Lung (tissue), 12 donors: Measurements from ENCODE around the gene ASGR2. TPM values are rescaled to one million over a fixed set of nuclear protein-coding genes. Genes with fewer than 3 reads are reported as not detected.

Source experiments
- ATAC-seq: fragments of 200-7000 bp; cut with Tn5 transposase; one replicate; pipeline ENCODE4 v1.9.1; 2020; ENCODE audit warnings: moderate number of reproducible peaks; ENCODE audit not compliant: insufficient read depth, low FRiP score
- DNase-seq, 3 donors: peaks; one replicate each; pipeline ENCODE4 v3.0.0-alpha.2; 2013 to 2017
- H3K27ac ChIP-seq, 2 donors: one replicate each; pipeline ENCODE4 v1.5.1; 2013; ENCODE audit warnings: mild to moderate bottlenecking in 2 of 2, moderate library complexity in 2 of 2, control low read depth in 1 of 2, inconsistent platforms in 1 of 2, low read depth in 1 of 2, low read length in 1 of 2
- H3K27me3 ChIP-seq, 3 donors: one replicate each; pipeline ENCODE4 v1.5.1; 2013; ENCODE audit warnings: low read length in 2 of 3; ENCODE audit not compliant: control insufficient read depth in 3 of 3, insufficient read depth in 3 of 3
- H3K36me3 ChIP-seq, 4 donors: one replicate each; pipeline ENCODE4 v1.5.1; 2013; ENCODE audit warnings: low read length in 4 of 4, mild to moderate bottlenecking in 1 of 4, moderate library complexity in 1 of 4; ENCODE audit not compliant: control insufficient read depth in 4 of 4, insufficient read depth in 4 of 4
- H3K4me1 ChIP-seq, 5 donors: one replicate each; pipeline ENCODE4 v1.5.1; 2013; ENCODE audit warnings: low read length in 5 of 5, mild to moderate bottlenecking in 2 of 5, moderate library complexity in 1 of 5; ENCODE audit not compliant: control insufficient read depth in 5 of 5, insufficient read depth in 5 of 5
- H3K4me3 ChIP-seq: one replicate; pipeline ENCODE4 v1.5.1; 2013; ENCODE audit warnings: mild to moderate bottlenecking, control low read depth, moderate library complexity
- H3K9ac ChIP-seq, 2 donors: one replicate each; pipeline ENCODE4 v1.5.1; 2013; ENCODE audit warnings: low read length in 2 of 2, control low read depth in 1 of 2; ENCODE audit not compliant: insufficient read depth in 1 of 2
- H3K9me3 ChIP-seq, 4 donors: one replicate each; pipeline ENCODE4 v1.5.1; 2013; ENCODE audit warnings: low read length in 3 of 4, mild to moderate bottlenecking in 1 of 4, moderate library complexity in 1 of 4; ENCODE audit not compliant: control insufficient read depth in 4 of 4, insufficient read depth in 3 of 4
- WGBS, 2 donors: extraction: QIAGEN DNeasy Blood & Tissue Kit; methylation state at CpG; one replicate each; pipeline ENCODE4 v1.1.7; 2013; 5-methylcytosine and 5-hydroxymethylcytosine counted together
- polyA plus RNA-seq, 2 donors: library from polyadenylated mRNA; stranded (reverse); fragments of 200-250 nt; gene quantifications; one replicate each; pipeline ENCODE4 v1.2.1, GENCODE V29; 2013
- total RNA-seq, 2 donors: library from RNA; depleted of rRNA in 1 of 2; stranded (reverse); fragments of >200 nt in 1 of 2; gene quantifications; one replicate each; pipeline ENCODE4 v1.2.1, GENCODE V29; 2014 to 2021
- TF ChIP-seq, protein P1 (sequence below): IDR thresholded peaks from 2 replicates; pipeline ENCODE4 v1.5.1; 2012; ENCODE audit warnings: mild to moderate bottlenecking; ENCODE audit errors: control extremely low read depth, extremely low read depth
- donor health status: control.
- donor health status: control.
- donor health status: Bipolar disorder and iron deficiency.
- donor health status: healthy.
- donor health status: DM: yes; HTN: yes; CAD: no.

The ASGR2 gene
- total and polyA plus RNA-seq, 4 donors: 1.6 to 12.0 (median 2.6) TPM

DNA sequence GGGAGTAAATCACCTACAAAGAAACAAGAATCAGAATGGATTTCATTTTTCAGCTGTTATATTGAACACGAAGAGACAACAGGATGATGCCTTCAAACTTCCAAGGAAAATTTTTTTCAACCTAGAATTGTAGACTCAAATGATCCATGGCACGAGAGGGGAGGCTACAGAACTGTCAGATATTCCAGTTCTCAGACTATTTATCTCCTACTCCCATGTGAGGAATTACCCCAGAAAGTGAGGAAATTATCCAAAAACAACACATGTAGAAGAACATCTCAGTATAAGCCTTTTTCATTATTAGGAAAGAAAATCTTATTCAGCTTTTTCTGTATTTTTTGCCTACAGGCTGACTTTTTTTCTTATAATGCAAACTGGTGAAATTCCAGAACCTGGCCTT is 5.5 kb upstream of the ASGR2 start:
- Histone ChIP-seq H3K9ac (no peak overlapping the region), H3K4me1 (no peaks in the 10 kb centered on the region), H3K9me3 (peaks cover 0 to 4% (median 0%) of the 10 kb centered on the region in 4 donors), H3K27ac (no peak overlapping the region), H3K4me3 (no peak overlapping the region), H3K27me3 (no peaks in the 10 kb centered on the region), H3K36me3 (no peaks in the 10 kb centered on the region)
- ATAC-seq (no peak), DNase-seq (no peak)
- TF ChIP-seq, protein P1, sequence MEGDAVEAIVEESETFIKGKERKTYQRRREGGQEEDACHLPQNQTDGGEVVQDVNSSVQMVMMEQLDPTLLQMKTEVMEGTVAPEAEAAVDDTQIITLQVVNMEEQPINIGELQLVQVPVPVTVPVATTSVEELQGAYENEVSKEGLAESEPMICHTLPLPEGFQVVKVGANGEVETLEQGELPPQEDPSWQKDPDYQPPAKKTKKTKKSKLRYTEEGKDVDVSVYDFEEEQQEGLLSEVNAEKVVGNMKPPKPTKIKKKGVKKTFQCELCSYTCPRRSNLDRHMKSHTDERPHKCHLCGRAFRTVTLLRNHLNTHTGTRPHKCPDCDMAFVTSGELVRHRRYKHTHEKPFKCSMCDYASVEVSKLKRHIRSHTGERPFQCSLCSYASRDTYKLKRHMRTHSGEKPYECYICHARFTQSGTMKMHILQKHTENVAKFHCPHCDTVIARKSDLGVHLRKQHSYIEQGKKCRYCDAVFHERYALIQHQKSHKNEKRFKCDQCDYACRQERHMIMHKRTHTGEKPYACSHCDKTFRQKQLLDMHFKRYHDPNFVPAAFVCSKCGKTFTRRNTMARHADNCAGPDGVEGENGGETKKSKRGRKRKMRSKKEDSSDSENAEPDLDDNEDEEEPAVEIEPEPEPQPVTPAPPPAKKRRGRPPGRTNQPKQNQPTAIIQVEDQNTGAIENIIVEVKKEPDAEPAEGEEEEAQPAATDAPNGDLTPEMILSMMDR: no peak
- 71 to 81% methylated on average over 2 of the region's 2 CpGs for WGBS, 2 donors

DNA sequence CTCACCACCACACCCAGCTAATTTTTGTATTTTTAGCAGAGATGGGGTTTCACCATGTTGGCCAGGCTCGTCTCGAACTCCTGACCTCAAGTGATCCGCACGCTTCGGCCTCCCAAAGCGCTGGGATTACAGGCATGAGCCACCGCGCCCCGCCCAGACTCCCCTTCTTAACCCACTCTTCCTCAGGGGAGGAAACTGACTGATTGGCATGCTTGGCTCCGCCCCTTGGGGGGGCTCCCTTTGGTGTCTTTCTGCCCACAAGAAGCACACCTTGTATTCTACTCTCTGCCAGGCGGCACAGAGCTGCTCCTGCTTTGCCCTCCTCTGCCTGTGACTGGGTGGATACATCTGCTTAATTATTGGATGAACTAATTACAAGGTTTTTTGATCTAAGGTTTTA is 4.7 kb upstream of the ASGR2 start:
- Histone ChIP-seq H3K36me3 (no peaks in the 10 kb centered on the region), H3K9ac (no peak overlapping the region), H3K4me3 (no peak overlapping the region), H3K27ac (no peak overlapping the region), H3K27me3 (no peaks in the 10 kb centered on the region), H3K9me3 (peaks cover 0 to 4% (median 0%) of the 10 kb centered on the region in 4 donors), H3K4me1 (no peaks in the 10 kb centered on the region)
- WGBS, 2 donors: 67 to 75% methylated on average over 11 of the region's 11 CpGs
- TF ChIP-seq, protein P1: no peak
- ATAC-seq (no peak), DNase-seq (no peak)

DNA sequence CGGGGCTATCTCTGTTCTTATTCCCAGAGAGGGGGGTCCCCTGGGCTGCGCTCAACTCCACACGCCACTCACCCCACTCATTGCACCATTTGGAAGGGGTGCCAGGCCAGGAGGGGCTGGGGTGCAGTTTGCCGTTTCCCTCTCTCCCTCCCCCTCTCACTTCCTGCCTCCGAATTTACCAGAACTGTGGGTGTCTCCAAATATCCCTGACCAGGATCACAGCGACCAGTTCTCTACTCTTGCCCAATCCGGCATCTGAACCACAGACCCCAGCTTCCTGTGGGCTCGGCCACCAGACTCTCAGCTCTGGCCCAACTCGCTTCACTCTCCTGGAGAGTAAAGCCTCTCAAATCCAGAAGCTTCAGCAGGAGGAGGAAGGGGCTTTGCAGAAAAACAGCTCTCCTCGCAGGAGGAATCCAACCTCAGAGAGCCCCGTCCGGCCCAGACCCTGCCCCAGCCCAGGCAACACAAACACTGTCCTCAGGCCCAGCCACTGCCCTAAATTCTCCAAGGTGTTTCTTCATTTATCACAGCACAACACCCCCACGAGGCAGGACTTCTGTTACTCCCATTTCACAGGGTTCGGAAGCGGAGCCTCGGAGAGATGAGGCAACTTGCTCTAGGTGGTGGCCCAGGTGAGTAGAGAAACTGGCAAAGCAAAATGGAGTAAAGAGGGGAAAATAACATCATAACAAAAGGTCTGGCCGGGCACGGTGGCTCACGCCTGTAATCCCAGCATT is 423 bp upstream of the ASGR2 start:
- DNase-seq (no peak), ATAC-seq (no peak)
- no peak overlapping the region for H3K4me3 ChIP-seq
- no peak overlapping the region for H3K9ac ChIP-seq
- H3K27ac ChIP-seq: peak overlapping the region in 1 of 2 donors; percentile 32
- peaks cover 0 to 4% (median 0%) of the 10 kb centered on the region in 4 donors for H3K9me3 ChIP-seq
- H3K36me3 ChIP-seq: no peaks in the 10 kb centered on the region
- TF ChIP-seq, protein P1: no peak
- 38 to 61% methylated on average over 19 of the region's 19 CpGs for WGBS, 2 donors
- no peaks in the 10 kb centered on the region for H3K4me1 ChIP-seq
- peaks cover 0 to 3% (median 3%) of the 10 kb centered on the region in 3 donors for H3K27me3 ChIP-seq
